Measurements from ENCODE around the gene BCL2L2.

- TF ChIP-seq, protein P1, sequence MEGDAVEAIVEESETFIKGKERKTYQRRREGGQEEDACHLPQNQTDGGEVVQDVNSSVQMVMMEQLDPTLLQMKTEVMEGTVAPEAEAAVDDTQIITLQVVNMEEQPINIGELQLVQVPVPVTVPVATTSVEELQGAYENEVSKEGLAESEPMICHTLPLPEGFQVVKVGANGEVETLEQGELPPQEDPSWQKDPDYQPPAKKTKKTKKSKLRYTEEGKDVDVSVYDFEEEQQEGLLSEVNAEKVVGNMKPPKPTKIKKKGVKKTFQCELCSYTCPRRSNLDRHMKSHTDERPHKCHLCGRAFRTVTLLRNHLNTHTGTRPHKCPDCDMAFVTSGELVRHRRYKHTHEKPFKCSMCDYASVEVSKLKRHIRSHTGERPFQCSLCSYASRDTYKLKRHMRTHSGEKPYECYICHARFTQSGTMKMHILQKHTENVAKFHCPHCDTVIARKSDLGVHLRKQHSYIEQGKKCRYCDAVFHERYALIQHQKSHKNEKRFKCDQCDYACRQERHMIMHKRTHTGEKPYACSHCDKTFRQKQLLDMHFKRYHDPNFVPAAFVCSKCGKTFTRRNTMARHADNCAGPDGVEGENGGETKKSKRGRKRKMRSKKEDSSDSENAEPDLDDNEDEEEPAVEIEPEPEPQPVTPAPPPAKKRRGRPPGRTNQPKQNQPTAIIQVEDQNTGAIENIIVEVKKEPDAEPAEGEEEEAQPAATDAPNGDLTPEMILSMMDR (IDR thresholded peaks at IDR 0.05), result no peak
- no peak for TF ChIP-seq POLR2A (IDR thresholded peaks at IDR 0.05)
Observed at GRCh38 chr14:23361320-23361719, 54.7 kb downstream of the BCL2L2 start.
